ENCODE results near the gene IRF2BPL. TPM values are rescaled to one million over a fixed set of nuclear protein-coding genes. Genes with fewer than 3 reads are reported as not detected.

IRF2BPL gene
- total and polyA plus RNA-seq, 9 of the 15 experiments (the other 6 are each of a cell fraction or from before 2014, with no cell fraction given): 0.52 to 21.6 (median 2.5) TPM

DNA sequence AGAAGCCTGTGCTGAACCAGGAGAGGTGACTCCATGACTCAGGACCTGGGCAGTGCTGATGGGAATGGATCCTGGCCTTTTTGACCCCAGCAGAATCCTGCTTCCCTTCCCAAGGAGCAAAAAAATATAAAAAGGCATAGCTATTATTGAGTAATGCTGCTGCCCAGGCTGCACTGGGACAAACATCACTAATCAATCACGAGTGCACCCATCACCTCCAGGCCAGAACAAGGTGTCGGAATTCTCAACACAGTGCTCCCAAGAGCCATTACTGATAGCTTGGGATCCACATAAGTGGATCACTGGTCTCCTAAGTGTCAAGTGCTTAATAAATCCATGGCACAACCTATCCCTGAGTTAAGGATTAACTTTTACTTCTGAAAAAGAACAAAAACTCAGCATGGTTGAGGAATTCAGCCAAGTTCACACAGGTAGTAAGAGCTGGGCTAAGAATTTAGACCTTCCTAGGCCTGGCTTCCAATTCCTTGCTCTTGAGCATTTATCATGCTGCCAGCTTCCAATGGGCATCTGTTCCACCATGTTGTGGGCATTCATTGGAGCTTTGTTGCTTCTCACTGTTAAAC lies 31.9 kb downstream of the IRF2BPL start:
- Histone ChIP-seq H2AFZ (ENCODE audit: low read depth, low read length) (no peak overlapping the region), H3K4me1 (replicated peaks in 1 of 2; ENCODE audit: control insufficient read depth in 2 of 2, insufficient read depth in 2 of 2, low read length in 2 of 2) (no peaks in the 10 kb centered on the region; a peak in 1 of 5 replicates), H3K27ac (ENCODE audit: extremely low read depth, low read depth, low read length) (no peak overlapping the region), H3K4me3 (no peak overlapping the region), H3K27me3 (ENCODE audit: control insufficient read depth in 2 of 2, insufficient read depth in 2 of 2, low read length in 2 of 2) (no peaks in the 10 kb centered on the region), H3K36me3 (ENCODE audit: control insufficient read depth, insufficient read depth, low read length) (no peaks in the 10 kb centered on the region), H3K9ac (ENCODE audit: insufficient read depth in 1 of 2, low read depth in 2 of 2, low read length in 2 of 2) (no peak overlapping the region), H3K4me2 (ENCODE audit: insufficient read depth, low read length) (no peak overlapping the region), H3K79me2 (ENCODE audit: control insufficient read depth, insufficient read depth, low read length) (no peaks in the 10 kb centered on the region), H3K9me3 (replicated peaks; ENCODE audit: control insufficient read depth, insufficient read depth, low read depth, low read length) (no peaks in the 10 kb centered on the region), H4K20me1 (replicated peaks; ENCODE audit: control insufficient read depth, insufficient read depth, low read length) (no peaks in the 10 kb centered on the region), H3K9me1 (ENCODE audit: control insufficient read depth, insufficient read depth, low read length) (peaks cover 3% of the 10 kb centered on the region)
- in situ Hi-C loops (cut with MboI): no loop called here
- CTCF ChIA-PET (ENCODE audit: low intra/inter-chr PET ratio): no interaction called here
- no peak for ATAC-seq
- BruUV-seq (replicated peaks): no TSS peak
- intact Hi-C loops (cut with micrococcal nuclease): no loop called here
- no peak for FAIRE-seq
- DNase-seq (ENCODE audit: extremely low read depth in 1 of 4, low spot score in 3 of 4): no peak
- POLR2A ChIA-PET: interaction anchor here (0.6 kb wide), 1 partner anchor 43 kb away, joined by 3 read pairs; no protein-coding TSS in a partner anchor
- no peak for TF ChIP-seq CREB1 (IDR thresholded peaks at IDR 0.05)
- TF ChIP-seq CREB1 (CRISPR knock-in tag; IDR thresholded peaks at IDR 0.05): no peak
- no peak for TF ChIP-seq DACH1 (IDR thresholded peaks at IDR 0.05; ENCODE audit: partially characterized antibody)
- TF ChIP-seq SMC3 (conservative IDR thresholded peaks at IDR 0.05; ENCODE audit: insufficient read depth, low read depth, low read length): no peak
- TF ChIP-seq FOXK1 (CRISPR knock-in tag; IDR thresholded peaks at IDR 0.05; ENCODE audit: borderline replicate concordance): no peak
- no peak for TF ChIP-seq STAT5B (CRISPR knock-in tag; IDR thresholded peaks at IDR 0.05)
- no peak for TF ChIP-seq ZC3H11A (IDR thresholded peaks at IDR 0.05; ENCODE audit: low read depth, low read length)
- no peak for TF ChIP-seq PREB (CRISPR knock-in tag; IDR thresholded peaks at IDR 0.05)
- no peak for TF ChIP-seq BHLHE40 (IDR thresholded peaks at IDR 0.05; ENCODE audit: low read length)
- no peak for TF ChIP-seq HDGF (IDR thresholded peaks at IDR 0.05)
- TF ChIP-seq ZSCAN32 (CRISPR knock-in tag; IDR thresholded peaks at IDR 0.05): no peak
- no peak for TF ChIP-seq MCM7 (IDR thresholded peaks at IDR 0.05)
- no peak for TF ChIP-seq CBX1 (IDR thresholded peaks at IDR 0.05; ENCODE audit: low read depth)
- TF ChIP-seq, protein P1, sequence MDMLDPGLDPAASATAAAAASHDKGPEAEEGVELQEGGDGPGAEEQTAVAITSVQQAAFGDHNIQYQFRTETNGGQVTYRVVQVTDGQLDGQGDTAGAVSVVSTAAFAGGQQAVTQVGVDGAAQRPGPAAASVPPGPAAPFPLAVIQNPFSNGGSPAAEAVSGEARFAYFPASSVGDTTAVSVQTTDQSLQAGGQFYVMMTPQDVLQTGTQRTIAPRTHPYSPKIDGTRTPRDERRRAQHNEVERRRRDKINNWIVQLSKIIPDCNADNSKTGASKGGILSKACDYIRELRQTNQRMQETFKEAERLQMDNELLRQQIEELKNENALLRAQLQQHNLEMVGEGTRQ (CRISPR knock-in tag; IDR thresholded peaks at IDR 0.05): no peak
- TF ChIP-seq DPF2 (IDR thresholded peaks at IDR 0.05): no peak
- no peak for TF ChIP-seq MYC (IDR thresholded peaks at IDR 0.05; ENCODE audit: low read depth, low read length)
- no peak for TF ChIP-seq MYC (CRISPR knock-in tag; IDR thresholded peaks at IDR 0.05; ENCODE audit: borderline replicate concordance, low read depth)
- no peak for TF ChIP-seq PKNOX1 (IDR thresholded peaks at IDR 0.05)
- TF ChIP-seq, protein P2, sequence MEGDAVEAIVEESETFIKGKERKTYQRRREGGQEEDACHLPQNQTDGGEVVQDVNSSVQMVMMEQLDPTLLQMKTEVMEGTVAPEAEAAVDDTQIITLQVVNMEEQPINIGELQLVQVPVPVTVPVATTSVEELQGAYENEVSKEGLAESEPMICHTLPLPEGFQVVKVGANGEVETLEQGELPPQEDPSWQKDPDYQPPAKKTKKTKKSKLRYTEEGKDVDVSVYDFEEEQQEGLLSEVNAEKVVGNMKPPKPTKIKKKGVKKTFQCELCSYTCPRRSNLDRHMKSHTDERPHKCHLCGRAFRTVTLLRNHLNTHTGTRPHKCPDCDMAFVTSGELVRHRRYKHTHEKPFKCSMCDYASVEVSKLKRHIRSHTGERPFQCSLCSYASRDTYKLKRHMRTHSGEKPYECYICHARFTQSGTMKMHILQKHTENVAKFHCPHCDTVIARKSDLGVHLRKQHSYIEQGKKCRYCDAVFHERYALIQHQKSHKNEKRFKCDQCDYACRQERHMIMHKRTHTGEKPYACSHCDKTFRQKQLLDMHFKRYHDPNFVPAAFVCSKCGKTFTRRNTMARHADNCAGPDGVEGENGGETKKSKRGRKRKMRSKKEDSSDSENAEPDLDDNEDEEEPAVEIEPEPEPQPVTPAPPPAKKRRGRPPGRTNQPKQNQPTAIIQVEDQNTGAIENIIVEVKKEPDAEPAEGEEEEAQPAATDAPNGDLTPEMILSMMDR (IDR thresholded peaks at IDR 0.05 in 2 of 3, conservative IDR thresholded peaks at IDR 0.05 in 1 of 3; ENCODE audit: insufficient read depth in 2 of 3, low read depth in 1 of 3, low read length in 3 of 3): no peak
- WGBS (ENCODE audit: insufficient coverage, low coverage, missing lambda C conversion rate): 44% methylated on average over 2 of the region's 2 CpGs

Measured in K562 (cell line).